Measurements from ENCODE around the gene TXK.

TXK gene

GRCh38 chr4:48133669-48134068 lies 381 bp downstream of the TXK start:
- H3K36me3 ChIP-seq (ENCODE audit: control insufficient read depth in 2 of 2, insufficient read depth in 1 of 2, low read length in 2 of 2) = peaks cover 0 to 18% of the 10 kb centered on the region in 2 experiments; a peak in 1 of 3 replicates
- ChIA-PET POLR2A (no interaction called here), CTCF (interaction anchor here (0.7 kb wide), 1 partner anchor 387 kb away, joined by 4 read pairs; no protein-coding TSS in a partner anchor)
- H3K27ac ChIP-seq (ENCODE audit: extremely low read depth, low read depth, low read length) = no peak overlapping the region
- TF ChIP-seq ZNF248 (tag by site-specific recombination; IDR thresholded peaks at IDR 0.05) (no peak), ZBTB1 (tag by site-specific recombination; IDR thresholded peaks at IDR 0.05) (no peak)
- TF ChIP-seq, protein P1, sequence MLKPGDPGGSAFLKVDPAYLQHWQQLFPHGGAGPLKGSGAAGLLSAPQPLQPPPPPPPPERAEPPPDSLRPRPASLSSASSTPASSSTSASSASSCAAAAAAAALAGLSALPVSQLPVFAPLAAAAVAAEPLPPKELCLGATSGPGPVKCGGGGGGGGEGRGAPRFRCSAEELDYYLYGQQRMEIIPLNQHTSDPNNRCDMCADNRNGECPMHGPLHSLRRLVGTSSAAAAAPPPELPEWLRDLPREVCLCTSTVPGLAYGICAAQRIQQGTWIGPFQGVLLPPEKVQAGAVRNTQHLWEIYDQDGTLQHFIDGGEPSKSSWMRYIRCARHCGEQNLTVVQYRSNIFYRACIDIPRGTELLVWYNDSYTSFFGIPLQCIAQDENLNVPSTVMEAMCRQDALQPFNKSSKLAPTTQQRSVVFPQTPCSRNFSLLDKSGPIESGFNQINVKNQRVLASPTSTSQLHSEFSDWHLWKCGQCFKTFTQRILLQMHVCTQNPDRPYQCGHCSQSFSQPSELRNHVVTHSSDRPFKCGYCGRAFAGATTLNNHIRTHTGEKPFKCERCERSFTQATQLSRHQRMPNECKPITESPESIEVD (tag by site-specific recombination; IDR thresholded peaks at IDR 0.05) = peak; percentile 63
- H3K4me3 ChIP-seq (ENCODE audit: low read depth, low read length) = no peak overlapping the region
- no peaks in the 10 kb centered on the region for H3K9me3 ChIP-seq (ENCODE audit: control insufficient read depth, insufficient read depth, low read depth, low read length)
- no peaks in the 10 kb centered on the region for H3K4me1 ChIP-seq (ENCODE audit: control insufficient read depth, insufficient read depth, low read length)

GRCh38 chr4:48131736-48132135 lies 2.3 kb downstream of the TXK start:
- Histone ChIP-seq H3K27ac (ENCODE audit: extremely low read depth, low read depth, low read length) (no peak overlapping the region), H3K4me1 (ENCODE audit: control insufficient read depth, insufficient read depth, low read length) (no peaks in the 10 kb centered on the region), H3K9me3 (ENCODE audit: control insufficient read depth, insufficient read depth, low read depth, low read length) (no peaks in the 10 kb centered on the region), H3K4me3 (ENCODE audit: low read depth, low read length) (no peak overlapping the region), H3K36me3 (ENCODE audit: control insufficient read depth in 2 of 2, insufficient read depth in 1 of 2, low read length in 2 of 2) (peaks cover 0 to 9% of the 10 kb centered on the region in 2 experiments; a peak in 1 of 3 replicates)
- ChIA-PET POLR2A (no interaction called here), CTCF (interaction anchor here (0.6 to 0.8 kb wide), 3 partner anchors 8 to 314 kb away, joined by 3 to 6 read pairs (median 3); no protein-coding TSS in a partner anchor)
- TF ChIP-seq ZNF311 (tag by site-specific recombination; IDR thresholded peaks at IDR 0.05; ENCODE audit: borderline replicate concordance) (no peak), GLI4 (tag by site-specific recombination; IDR thresholded peaks at IDR 0.05) (no peak), ZNF791 (tag by site-specific recombination; IDR thresholded peaks at IDR 0.05) (no peak), TCF7L2 (IDR thresholded peaks at IDR 0.05; ENCODE audit: borderline replicate concordance, low read depth, low read length) (no peak), ZNF639 (tag by site-specific recombination; IDR thresholded peaks at IDR 0.05) (no peak), ZNF626 (tag by site-specific recombination; IDR thresholded peaks at IDR 0.05) (no peak), ZNF624 (tag by site-specific recombination; IDR thresholded peaks at IDR 0.05) (no peak), ZFP37 (tag by site-specific recombination; IDR thresholded peaks at IDR 0.05) (no peak), KLF17 (tag by site-specific recombination; IDR thresholded peaks at IDR 0.05) (no peak), ZNF610 (tag by site-specific recombination; IDR thresholded peaks at IDR 0.05; ENCODE audit: borderline replicate concordance) (no peak), ZNF830 (tag by site-specific recombination; IDR thresholded peaks at IDR 0.05; ENCODE audit: low read depth) (no peak), ZNF837 (tag by site-specific recombination; IDR thresholded peaks at IDR 0.05) (no peak), ZNF114 (tag by site-specific recombination; IDR thresholded peaks at IDR 0.05) (no peak)
- TF ChIP-seq, protein P2, sequence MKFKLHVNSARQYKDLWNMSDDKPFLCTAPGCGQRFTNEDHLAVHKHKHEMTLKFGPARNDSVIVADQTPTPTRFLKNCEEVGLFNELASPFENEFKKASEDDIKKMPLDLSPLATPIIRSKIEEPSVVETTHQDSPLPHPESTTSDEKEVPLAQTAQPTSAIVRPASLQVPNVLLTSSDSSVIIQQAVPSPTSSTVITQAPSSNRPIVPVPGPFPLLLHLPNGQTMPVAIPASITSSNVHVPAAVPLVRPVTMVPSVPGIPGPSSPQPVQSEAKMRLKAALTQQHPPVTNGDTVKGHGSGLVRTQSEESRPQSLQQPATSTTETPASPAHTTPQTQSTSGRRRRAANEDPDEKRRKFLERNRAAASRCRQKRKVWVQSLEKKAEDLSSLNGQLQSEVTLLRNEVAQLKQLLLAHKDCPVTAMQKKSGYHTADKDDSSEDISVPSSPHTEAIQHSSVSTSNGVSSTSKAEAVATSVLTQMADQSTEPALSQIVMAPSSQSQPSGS (tag by site-specific recombination; IDR thresholded peaks at IDR 0.05; ENCODE audit: low read depth) = no peak
- TF ChIP-seq, protein P3, sequence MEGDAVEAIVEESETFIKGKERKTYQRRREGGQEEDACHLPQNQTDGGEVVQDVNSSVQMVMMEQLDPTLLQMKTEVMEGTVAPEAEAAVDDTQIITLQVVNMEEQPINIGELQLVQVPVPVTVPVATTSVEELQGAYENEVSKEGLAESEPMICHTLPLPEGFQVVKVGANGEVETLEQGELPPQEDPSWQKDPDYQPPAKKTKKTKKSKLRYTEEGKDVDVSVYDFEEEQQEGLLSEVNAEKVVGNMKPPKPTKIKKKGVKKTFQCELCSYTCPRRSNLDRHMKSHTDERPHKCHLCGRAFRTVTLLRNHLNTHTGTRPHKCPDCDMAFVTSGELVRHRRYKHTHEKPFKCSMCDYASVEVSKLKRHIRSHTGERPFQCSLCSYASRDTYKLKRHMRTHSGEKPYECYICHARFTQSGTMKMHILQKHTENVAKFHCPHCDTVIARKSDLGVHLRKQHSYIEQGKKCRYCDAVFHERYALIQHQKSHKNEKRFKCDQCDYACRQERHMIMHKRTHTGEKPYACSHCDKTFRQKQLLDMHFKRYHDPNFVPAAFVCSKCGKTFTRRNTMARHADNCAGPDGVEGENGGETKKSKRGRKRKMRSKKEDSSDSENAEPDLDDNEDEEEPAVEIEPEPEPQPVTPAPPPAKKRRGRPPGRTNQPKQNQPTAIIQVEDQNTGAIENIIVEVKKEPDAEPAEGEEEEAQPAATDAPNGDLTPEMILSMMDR (tag by site-specific recombination; IDR thresholded peaks at IDR 0.05) = no peak

All from HEK293 (cell line).